A673 (cell line): Measurements from ENCODE around the gene KLK14.

Experiments
- EZH2 ChIP-seq: fragments of 200-600 bp; sonication (generic); IDR thresholded peaks from 2 replicates; pipeline ENCODE4 v1.6.1; 2017; ENCODE audit warnings: borderline replicate concordance, low read depth, mild to moderate bottlenecking, mixed read lengths, antibody characterized with exemption, low read length; ENCODE audit not compliant: poor library complexity, severe bottlenecking
- TF ChIP-seq, protein P1 (sequence below): fragments of 300-800, 200-600 bp; sonication (generic); conservative IDR thresholded peaks from 2 replicates; pipeline ENCODE4 v1.5.1; 2017; ENCODE audit warnings: low read depth, mild to moderate bottlenecking, antibody characterized with exemption, low read length, moderate library complexity, mixed read lengths

DNA sequence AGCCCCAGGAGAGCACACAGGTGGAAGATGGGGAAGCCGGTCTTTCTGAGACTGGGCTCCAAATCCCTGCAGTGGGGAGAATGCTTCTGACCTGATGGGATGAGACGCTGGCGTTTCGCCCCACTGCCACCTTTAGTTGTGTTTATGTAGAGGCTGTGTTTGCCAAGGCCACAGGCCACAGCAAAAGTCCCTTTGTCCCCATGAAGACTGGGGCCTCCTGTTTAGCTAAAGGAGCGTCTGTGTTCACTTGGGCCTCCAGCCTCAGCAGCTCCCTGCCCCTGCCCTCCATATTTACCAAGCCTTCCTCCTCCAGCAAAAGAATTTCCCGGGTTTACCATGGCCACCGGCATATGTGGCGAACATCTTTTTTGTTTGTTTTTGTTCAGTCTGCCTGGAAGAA is 10.4 kb upstream of the KLK14 start:
- TF ChIP-seq, protein P1, sequence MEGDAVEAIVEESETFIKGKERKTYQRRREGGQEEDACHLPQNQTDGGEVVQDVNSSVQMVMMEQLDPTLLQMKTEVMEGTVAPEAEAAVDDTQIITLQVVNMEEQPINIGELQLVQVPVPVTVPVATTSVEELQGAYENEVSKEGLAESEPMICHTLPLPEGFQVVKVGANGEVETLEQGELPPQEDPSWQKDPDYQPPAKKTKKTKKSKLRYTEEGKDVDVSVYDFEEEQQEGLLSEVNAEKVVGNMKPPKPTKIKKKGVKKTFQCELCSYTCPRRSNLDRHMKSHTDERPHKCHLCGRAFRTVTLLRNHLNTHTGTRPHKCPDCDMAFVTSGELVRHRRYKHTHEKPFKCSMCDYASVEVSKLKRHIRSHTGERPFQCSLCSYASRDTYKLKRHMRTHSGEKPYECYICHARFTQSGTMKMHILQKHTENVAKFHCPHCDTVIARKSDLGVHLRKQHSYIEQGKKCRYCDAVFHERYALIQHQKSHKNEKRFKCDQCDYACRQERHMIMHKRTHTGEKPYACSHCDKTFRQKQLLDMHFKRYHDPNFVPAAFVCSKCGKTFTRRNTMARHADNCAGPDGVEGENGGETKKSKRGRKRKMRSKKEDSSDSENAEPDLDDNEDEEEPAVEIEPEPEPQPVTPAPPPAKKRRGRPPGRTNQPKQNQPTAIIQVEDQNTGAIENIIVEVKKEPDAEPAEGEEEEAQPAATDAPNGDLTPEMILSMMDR: no peak
- no peak for TF ChIP-seq EZH2
